Measurements from ENCODE around the gene CACNA2D3. TPM values are rescaled to one million over a fixed set of nuclear protein-coding genes. Genes with fewer than 3 reads are reported as not detected.
A peak's percentile ranks its signal among the peaks of the same experiment; 100 is the strongest.

CACNA2D3 gene
- total RNA-seq, 4 donors from 2014 or later, result 0.27 to 1.5 (median 0.79) TPM

DNA sequence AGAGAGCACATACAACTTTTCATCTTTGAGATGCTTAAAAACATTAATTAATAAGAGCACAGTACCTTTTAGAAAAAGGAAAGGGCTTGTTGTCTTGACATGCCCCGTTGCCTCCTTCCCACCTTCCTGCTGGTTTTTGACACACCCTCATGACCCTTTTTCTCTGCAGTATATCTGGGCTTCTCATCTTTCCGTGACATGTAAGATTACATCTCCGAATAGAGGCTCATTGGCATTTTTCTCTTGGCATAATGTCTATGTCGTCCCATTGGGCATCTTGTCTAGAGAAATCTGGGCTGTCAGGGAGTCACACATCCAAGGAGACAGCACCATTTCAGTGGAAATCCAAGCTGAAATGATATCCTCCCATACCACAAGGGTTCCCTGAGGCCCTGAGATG is 741.4 kb downstream of the CACNA2D3 start:
- no peak overlapping the region for H3K4me3 ChIP-seq (ENCODE audit: low read depth, poor library complexity, severe bottlenecking)
- no peak for TF ChIP-seq POLR2A (IDR thresholded peaks at IDR 0.05)
- TF ChIP-seq, protein P1, sequence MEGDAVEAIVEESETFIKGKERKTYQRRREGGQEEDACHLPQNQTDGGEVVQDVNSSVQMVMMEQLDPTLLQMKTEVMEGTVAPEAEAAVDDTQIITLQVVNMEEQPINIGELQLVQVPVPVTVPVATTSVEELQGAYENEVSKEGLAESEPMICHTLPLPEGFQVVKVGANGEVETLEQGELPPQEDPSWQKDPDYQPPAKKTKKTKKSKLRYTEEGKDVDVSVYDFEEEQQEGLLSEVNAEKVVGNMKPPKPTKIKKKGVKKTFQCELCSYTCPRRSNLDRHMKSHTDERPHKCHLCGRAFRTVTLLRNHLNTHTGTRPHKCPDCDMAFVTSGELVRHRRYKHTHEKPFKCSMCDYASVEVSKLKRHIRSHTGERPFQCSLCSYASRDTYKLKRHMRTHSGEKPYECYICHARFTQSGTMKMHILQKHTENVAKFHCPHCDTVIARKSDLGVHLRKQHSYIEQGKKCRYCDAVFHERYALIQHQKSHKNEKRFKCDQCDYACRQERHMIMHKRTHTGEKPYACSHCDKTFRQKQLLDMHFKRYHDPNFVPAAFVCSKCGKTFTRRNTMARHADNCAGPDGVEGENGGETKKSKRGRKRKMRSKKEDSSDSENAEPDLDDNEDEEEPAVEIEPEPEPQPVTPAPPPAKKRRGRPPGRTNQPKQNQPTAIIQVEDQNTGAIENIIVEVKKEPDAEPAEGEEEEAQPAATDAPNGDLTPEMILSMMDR (IDR thresholded peaks at IDR 0.05), result no peak
- intact Hi-C loops (cut with DNase I; ENCODE audit: low total_unique reads), result no loop called here
- DNase-seq (ENCODE audit: low spot score in 2 of 2), result no peak
- WGBS, 2 donors, result 46 to 64% methylated on average over 4 of the region's 4 CpGs

DNA sequence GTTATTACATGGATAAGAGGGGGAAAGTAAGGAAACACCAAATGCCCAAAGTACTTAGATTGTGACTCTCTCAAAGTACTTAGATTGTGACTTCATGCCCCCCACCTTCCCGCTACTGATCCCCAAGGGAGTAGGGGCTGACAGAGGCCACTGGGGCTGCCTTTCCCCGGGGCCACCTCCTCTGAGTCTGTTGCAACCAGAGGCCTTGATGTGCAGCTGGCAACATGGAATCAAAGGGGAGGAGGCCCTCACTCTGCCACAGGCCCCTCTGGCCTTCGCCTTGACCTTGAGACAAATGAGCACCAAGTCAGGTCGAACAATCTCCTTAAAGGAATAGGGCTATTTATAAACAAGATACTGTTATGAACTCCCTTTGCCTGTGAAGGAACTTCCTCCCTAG is 743.0 kb downstream of the CACNA2D3 start:
- no peak overlapping the region for H3K4me3 ChIP-seq (ENCODE audit: low read depth, poor library complexity, severe bottlenecking)
- 79 to 91% methylated on average over 4 of the region's 4 CpGs for WGBS, 2 donors
- no peak for TF ChIP-seq POLR2A (IDR thresholded peaks at IDR 0.05)
- TF ChIP-seq, protein P1 (IDR thresholded peaks at IDR 0.05), result no peak
- intact Hi-C loops (cut with DNase I; ENCODE audit: low total_unique reads), result loop anchor here (5.0 kb wide), 1 partner anchor 627 kb away; no protein-coding TSS in a partner anchor
- DNase-seq (ENCODE audit: low spot score in 2 of 2), result no peak

DNA sequence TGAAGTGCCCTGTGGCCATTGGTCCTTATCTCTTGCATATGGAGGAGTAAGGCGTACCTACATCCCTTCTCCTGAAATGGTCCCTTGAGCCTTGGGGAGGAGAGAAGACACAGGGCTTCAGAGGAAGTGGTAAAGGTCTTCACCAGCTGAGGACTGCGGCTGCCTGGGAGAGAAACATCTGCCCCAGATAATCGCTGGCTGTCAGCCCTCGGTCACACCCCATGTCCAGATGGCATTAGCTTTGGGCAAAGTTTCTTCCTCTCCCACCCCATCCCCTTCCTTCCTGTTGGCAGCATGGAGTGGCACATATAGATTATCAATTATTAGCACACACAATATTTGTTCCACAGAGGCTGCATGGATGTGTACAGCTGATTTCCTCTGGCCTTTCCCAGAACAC is 743.9 kb downstream of the CACNA2D3 start:
- peak in 1 of 2 donors; percentile 70 for DNase-seq (ENCODE audit: low spot score in 2 of 2)
- H3K4me3 ChIP-seq (ENCODE audit: low read depth, poor library complexity, severe bottlenecking), result no peak overlapping the region
- TF ChIP-seq, protein P1 (IDR thresholded peaks at IDR 0.05), result no peak
- TF ChIP-seq POLR2A (IDR thresholded peaks at IDR 0.05), result no peak
- intact Hi-C loops (cut with DNase I; ENCODE audit: low total_unique reads), result loop anchor here (5.0 kb wide), 1 partner anchor 626 kb away; no protein-coding TSS in a partner anchor
- WGBS, 2 donors, result 66 to 79% methylated on average over 4 of the region's 4 CpGs

DNA sequence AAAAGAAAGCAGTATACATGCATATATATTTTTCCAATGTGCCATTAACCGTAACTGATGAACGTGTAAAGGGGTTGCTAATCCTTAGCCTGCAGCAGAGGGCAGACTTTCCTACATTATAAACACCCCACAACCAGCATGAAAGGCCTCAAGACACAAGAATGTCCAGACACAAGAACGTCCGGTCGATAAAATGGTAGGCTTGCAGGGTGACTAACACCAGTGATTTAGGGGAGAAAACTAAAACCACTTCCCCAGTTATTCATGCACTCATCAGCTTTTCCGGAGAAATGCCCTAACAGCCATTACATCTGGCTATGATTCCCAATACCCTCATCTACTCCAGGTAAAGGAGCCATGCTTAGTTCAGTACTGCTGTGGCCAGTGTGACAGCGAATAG is 748.1 kb downstream of the CACNA2D3 start:
- H3K4me3 ChIP-seq (ENCODE audit: low read depth, poor library complexity, severe bottlenecking), result no peak overlapping the region
- TF ChIP-seq, protein P1 (IDR thresholded peaks at IDR 0.05), result no peak
- no peak for TF ChIP-seq POLR2A (IDR thresholded peaks at IDR 0.05)
- intact Hi-C loops (cut with DNase I; ENCODE audit: low total_unique reads), result no loop called here
- no peak for DNase-seq (ENCODE audit: low spot score in 2 of 2)
- 40 to 51% methylated on average over 7 of the region's 7 CpGs for WGBS, 2 donors

DNA sequence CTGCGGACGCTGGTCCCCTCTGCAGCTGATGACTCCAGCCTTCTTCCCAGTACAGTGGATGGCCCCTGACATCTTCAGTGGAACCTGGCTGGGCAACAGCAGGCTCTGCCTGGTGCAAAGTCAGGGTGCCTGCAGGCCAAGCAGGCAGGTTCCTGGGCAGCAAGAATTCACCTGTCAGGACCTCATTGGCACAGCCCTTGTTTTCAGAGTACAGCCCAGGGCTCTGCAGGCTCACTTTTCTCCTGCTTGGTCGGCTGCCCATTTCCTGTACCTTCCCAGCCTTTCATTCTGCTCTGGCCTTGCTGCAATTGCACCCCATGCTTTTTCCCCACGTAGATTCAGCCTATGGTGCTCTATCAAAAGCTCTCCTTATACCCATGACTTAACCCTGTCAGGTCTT is 749.5 kb downstream of the CACNA2D3 start:
- intact Hi-C loops (cut with DNase I; ENCODE audit: low total_unique reads), result no loop called here
- TF ChIP-seq, protein P1 (IDR thresholded peaks at IDR 0.05), result no peak
- no peak for TF ChIP-seq POLR2A (IDR thresholded peaks at IDR 0.05)
- WGBS, 2 donors, result 62 to 75% methylated on average over 3 to 4 of the region's 4 CpGs
- no peak overlapping the region for H3K4me3 ChIP-seq (ENCODE audit: low read depth, poor library complexity, severe bottlenecking)
- DNase-seq (ENCODE audit: low spot score in 2 of 2), result no peak

All from lower leg skin (tissue), 4 donors.